K562 (cell line): ENCODE results near the gene NUDT2. TPM values are rescaled to one million over a fixed set of nuclear protein-coding genes. Genes with fewer than 3 reads are reported as not detected.

Experiments used
- ATAC-seq: fragments of 200-7000 bp; cut with Tn5 transposase; 3 replicates; pipeline ENCODE4 v1.9.1; 2020; ENCODE audit warnings: moderate library complexity
- BruUV-seq: library from RNA; stranded (reverse); fragments of 400-500 nt; replicated peaks from 2 replicates; lab custom pipeline; 2021; lab: Mats Ljungman, UMichigan
- CTCF ChIA-PET: fragments of 300-600 bp; formaldehyde crosslinking; extraction: SDS; loops from one replicate; lab custom pipeline; 2021; ENCODE audit warnings: low intra/inter-chr PET ratio; lab: Yijun Ruan, JAX
- POLR2A ChIA-PET: fragments of 300-600, 350-650 bp; sonication (Branson Sonifier 250); formaldehyde crosslinking; extraction: SDS; loops from one replicate; lab custom pipeline; 2021; ENCODE audit warnings: antibody characterized with exemption, inconsistent platforms; lab: Yijun Ruan, JAX
- DNase-seq, 4 experiments: peaks; one replicate each; pipeline versions ENCODE4 v3.0.0 to v3.0.0-alpha.2; 2011 to 2018; ENCODE audit warnings: low spot score in 3 of 4, mixed read lengths in 3 of 4; ENCODE audit errors: extremely low read depth in 1 of 4
- FAIRE-seq: peaks from 2 replicates; lab custom pipeline; 2011; peaks lifted over from hg19 to GRCh38; lab: Jason Lieb, UNC
- H2AFZ ChIP-seq: 2 replicates; pipeline ENCODE4 v1.6.0; 2011; ENCODE audit warnings: low read depth, low read length, control low read depth, inconsistent platforms
- H3K27ac ChIP-seq: fragments of 200-600 bp; 3 replicates; pipeline ENCODE4 v1.8.0; 2011; ENCODE audit warnings: low read depth, mild to moderate bottlenecking, control low read depth, inconsistent platforms, low read length, moderate library complexity, mixed read lengths; ENCODE audit errors: extremely low read depth
- H3K27me3 ChIP-seq, 2 experiments: fragments of 300-600 bp in 1 of 2; 2 replicates in 1 of 2; 3 replicates in 1 of 2; pipeline versions ENCODE4 v1.6.0 to v1.8.0; 2011; ENCODE audit warnings: inconsistent platforms in 2 of 2, low read length in 2 of 2, mild to moderate bottlenecking in 1 of 2, mixed read lengths in 1 of 2, moderate library complexity in 1 of 2; ENCODE audit not compliant: control insufficient read depth in 2 of 2, insufficient read depth in 2 of 2
- H3K36me3 ChIP-seq: fragments of 300-600 bp; 3 replicates; pipeline ENCODE4 v1.8.0; 2011; ENCODE audit warnings: mild to moderate bottlenecking, low read length, inconsistent platforms; ENCODE audit not compliant: control insufficient read depth, insufficient read depth
- H3K4me1 ChIP-seq, 2 experiments: fragments of 200-600 bp in 1 of 2; replicated peaks in 1 of 2; 2 replicates in 1 of 2; 3 replicates in 1 of 2; pipeline versions ENCODE4 v1.5.1 to v1.8.0; 2011; ENCODE audit warnings: inconsistent platforms in 2 of 2, low read length in 2 of 2, mild to moderate bottlenecking in 1 of 2, mixed read lengths in 1 of 2, moderate library complexity in 1 of 2; ENCODE audit not compliant: control insufficient read depth in 2 of 2, insufficient read depth in 2 of 2
- H3K4me2 ChIP-seq: 2 replicates; pipeline ENCODE4 v1.6.1; 2011; ENCODE audit warnings: low read length, control low read depth, inconsistent platforms, mixed read lengths; ENCODE audit not compliant: insufficient read depth
- H3K4me3 ChIP-seq: fragments of 200-600 bp; sonication (generic), shearing (Covaris generic); 2 replicates; pipeline ENCODE4 v1.5.1; 2016; ENCODE audit warnings: control low read depth, inconsistent platforms
- H3K79me2 ChIP-seq: fragments of 200-600 bp; 3 replicates; pipeline ENCODE4 v1.8.0; 2011; ENCODE audit warnings: low read length, inconsistent platforms; ENCODE audit not compliant: control insufficient read depth, insufficient read depth
- H3K9ac ChIP-seq, 2 experiments: 2 replicates each; pipeline versions ENCODE4 v1.6.0 to v1.6.1; 2011; ENCODE audit warnings: low read depth in 2 of 2, low read length in 2 of 2, control low read depth in 1 of 2, inconsistent platforms in 1 of 2, mild to moderate bottlenecking in 1 of 2, mixed read lengths in 1 of 2; ENCODE audit not compliant: insufficient read depth in 1 of 2
- H3K9me1 ChIP-seq: one replicate; pipeline ENCODE4 v1.6.0; 2011; ENCODE audit warnings: inconsistent platforms, mild to moderate bottlenecking, low read length, moderate library complexity; ENCODE audit not compliant: control insufficient read depth, insufficient read depth
- H3K9me3 ChIP-seq: replicated peaks from 2 replicates; pipeline ENCODE4 v1.5.1; 2011; ENCODE audit warnings: low read depth, low read length, inconsistent platforms; ENCODE audit not compliant: control insufficient read depth, insufficient read depth
- H4K20me1 ChIP-seq: replicated peaks from 2 replicates; pipeline ENCODE4 v1.6.1; 2011; ENCODE audit warnings: low read length, inconsistent platforms, mixed read lengths; ENCODE audit not compliant: control insufficient read depth, insufficient read depth
- BCL6 ChIP-seq: fragments of 250-450 bp; sonication (Bioruptor Pico); IDR thresholded peaks from 2 replicates; pipeline ENCODE4 v1.4.0; 2020
- BHLHE40 ChIP-seq: IDR thresholded peaks from 2 replicates; pipeline ENCODE4 v1.6.1; 2011; ENCODE audit warnings: low read length, improper control_type of control experiment
- DNMT1 ChIP-seq: fragments of 450-650 bp; IDR thresholded peaks from 2 replicates; pipeline ENCODE4 v1.6.1; 2016; ENCODE audit warnings: antibody characterized with exemption, mild to moderate bottlenecking
- LARP7 ChIP-seq: fragments of 450-650 bp; IDR thresholded peaks from 2 replicates; pipeline ENCODE4 v1.6.1; 2016
- MCM3 ChIP-seq: fragments of 450-650 bp; IDR thresholded peaks from 2 replicates; pipeline ENCODE4 v1.6.1; 2016
- NR2F6 ChIP-seq: fragments of 450-650 bp; formaldehyde crosslinking; IDR thresholded peaks from 2 replicates; pipeline ENCODE4 v1.4.0; 2020; ENCODE audit warnings: mild to moderate bottlenecking
- SMAD1 ChIP-seq: fragments of 150-350 bp; IDR thresholded peaks from 2 replicates; pipeline ENCODE4 v1.6.1; 2014; ENCODE audit warnings: low read length, low read depth; ENCODE audit not compliant: partially characterized antibody
- SNIP1 ChIP-seq: fragments of 450-650 bp; IDR thresholded peaks from 2 replicates; pipeline ENCODE4 v1.7.1; 2017; ENCODE audit warnings: low read depth, mild to moderate bottlenecking
- SUPT5H ChIP-seq: fragments of 450-650 bp; IDR thresholded peaks from 2 replicates; pipeline ENCODE4 v1.6.1; 2016
- TEAD1 ChIP-seq, 2 experiments: fragments of 450-650 bp in 1 of 2; sonication (generic) in 1 of 2; formaldehyde crosslinking; IDR thresholded peaks; 2 replicates each; pipeline versions ENCODE4 v1.4.0 to v1.8.0; 2020 to 2022; ENCODE audit warnings: mild to moderate bottlenecking in 2 of 2, missing genetic modification reagents in 1 of 2
- U2AF1 ChIP-seq: fragments of 200-400 bp; formaldehyde crosslinking; optimal IDR thresholded peaks from 2 replicates; pipeline ENCODE3; 2017; ENCODE audit warnings: mild to moderate bottlenecking, low read depth, low read length, moderate library complexity
- ZBTB8A ChIP-seq: fragments of 450-650 bp; IDR thresholded peaks from 2 replicates; pipeline ENCODE4 v1.6.1; 2018; ENCODE audit warnings: mild to moderate bottlenecking, moderate library complexity; ENCODE audit not compliant: partially characterized antibody
- ZFPM2 ChIP-seq: fragments of 250-450 bp; sonication (Bioruptor Pico); IDR thresholded peaks from 2 replicates; pipeline ENCODE4 v1.5.1; 2022; ENCODE audit warnings: mild to moderate bottlenecking
- ZNF253 ChIP-seq: fragments of 250-450 bp; sonication (Bioruptor Pico); conservative IDR thresholded peaks from 2 replicates; pipeline ENCODE4 v1.6.1; 2021; ENCODE audit warnings: mild to moderate bottlenecking
- ZNF316 ChIP-seq: fragments of 450-650 bp; IDR thresholded peaks from 2 replicates; pipeline ENCODE4 v1.6.1; 2016
- ZNF79 ChIP-seq: fragments of 250-450 bp; sonication (Bioruptor Pico); IDR thresholded peaks from 2 replicates; pipeline ENCODE4 v1.4.0; 2020; ENCODE audit warnings: low read depth, mild to moderate bottlenecking, moderate library complexity
- WGBS: fragments of 100-300 bp; shearing (Covaris generic); methylation state at CpG from one replicate; pipeline ENCODE4 v1.1.6; 2016; ENCODE audit warnings: low coverage, mixed read lengths; ENCODE audit not compliant: insufficient coverage; ENCODE audit errors: missing lambda C conversion rate; 5-methylcytosine and 5-hydroxymethylcytosine counted together
- in situ Hi-C: fragments of 300-500 bp; cut with MboI; formaldehyde crosslinking; loops from 4 replicates; pipeline ENCODE4 v1.15.0; 2018; ENCODE audit warnings: inconsistent platforms, mixed read lengths
- intact Hi-C: fragments of 100-400 bp; cut with micrococcal nuclease; formaldehyde crosslinking; loops from 2 replicates; pipeline ENCODE4 v1.14.2; 2022
- polyA plus RNA-seq, 8 experiments: library from polyadenylated mRNA; depleted of rRNA in 4 of 8; stranded (reverse) in 5 of 8; unstranded in 3 of 8; fragments of >200 nt; fragmentation: Nextera tagmentation in 2 of 8; fragmentation: Illumina TruSeq in 1 of 8; extraction: Ambion mirVana in 2 of 8; extraction: Trizol in 1 of 8; gene quantifications; 2 replicates each; pipeline versions ENCODE4 v1.2.1 to v1.2.3, GENCODE V29; 2011 to 2014; ENCODE audit warnings: inconsistent platforms in 1 of 8, missing spikeins in 1 of 8
- total RNA-seq, 7 experiments: library from RNA; depleted of rRNA in 6 of 7; stranded (reverse); fragments of >200 nt in 6 of 7; fragmentation: Illumina TruSeq in 2 of 7; extraction: Trizol in 2 of 7; gene quantifications; 2 replicates each; pipeline versions ENCODE4 v1.2.1 to v1.2.3, GENCODE V29; 2011 to 2021; ENCODE audit warnings: low replicate concordance in 1 of 7
- TF ChIP-seq, protein P1 (sequence below), 2 experiments: fragments of 450-650 bp in 1 of 2; sonication (generic) in 1 of 2; formaldehyde crosslinking; conservative IDR thresholded peaks; 2 replicates each; pipeline versions ENCODE4 v1.4.0 to v1.8.1; 2020 to 2022; ENCODE audit warnings: mild to moderate bottlenecking in 1 of 2, missing genetic modification reagents in 1 of 2
- TF ChIP-seq, protein P2 (sequence below): fragments of 150-350 bp; IDR thresholded peaks from 2 replicates; pipeline ENCODE4 v1.6.1; 2014; ENCODE audit warnings: low read depth, mild to moderate bottlenecking, low read length, borderline replicate concordance
- TF ChIP-seq, protein P3 (sequence below): fragments of 450-650 bp; IDR thresholded peaks from 2 replicates; pipeline ENCODE4 v1.6.1; 2017; ENCODE audit warnings: antibody characterized with exemption

Gene NUDT2
- total and polyA plus RNA-seq, 9 of the 15 experiments (the other 6 are each of a cell fraction or from before 2014, with no cell fraction given), result 11.5 to 28.1 (median 19.0) TPM

DNA sequence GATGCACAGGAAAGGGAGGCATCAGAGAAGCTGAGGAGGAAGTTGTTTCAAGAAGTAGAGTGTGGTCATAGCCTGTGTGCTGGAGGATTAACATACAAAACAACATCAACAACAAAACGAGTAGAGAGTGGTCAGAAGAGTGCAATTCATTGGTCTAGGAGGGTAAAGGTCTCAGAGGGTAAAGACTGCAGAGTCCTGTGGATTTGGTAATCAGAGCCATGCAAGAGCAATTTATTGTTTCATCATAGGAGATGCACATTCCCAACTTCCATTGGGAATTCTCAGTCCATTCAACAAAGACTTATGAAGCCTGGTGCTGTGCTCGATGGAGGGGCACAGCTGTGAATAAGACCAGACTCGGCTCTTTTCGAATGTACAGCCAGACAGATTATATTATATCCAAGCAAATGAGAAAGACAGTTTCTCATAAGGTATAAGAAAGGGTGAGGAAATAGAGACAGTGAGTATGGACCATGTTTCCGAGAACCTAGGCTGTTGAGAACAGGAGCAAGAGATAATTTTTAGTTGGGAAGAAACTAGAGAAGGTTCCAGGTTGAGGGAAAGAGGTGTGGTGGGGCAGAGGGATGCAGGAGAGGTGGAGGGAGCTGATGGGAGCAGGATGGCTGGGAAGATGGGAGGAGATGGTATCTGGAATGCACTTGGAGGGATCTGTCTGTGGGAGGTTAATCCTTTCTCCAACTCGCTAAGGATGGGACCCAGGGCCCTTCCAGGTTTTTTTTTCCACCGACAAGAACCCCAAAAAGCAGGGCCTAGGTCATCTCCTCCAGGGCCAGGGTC is 55.2 kb downstream of the NUDT2 start:
- POLR2A ChIA-PET, result no interaction called here
- Histone ChIP-seq H3K9me3 (no peaks in the 10 kb centered on the region), H3K27ac (no peak overlapping the region), H3K4me3 (no peak overlapping the region), H3K36me3 (no peaks in the 10 kb centered on the region), H3K79me2 (no peaks in the 10 kb centered on the region), H3K9ac (no peak overlapping the region), H4K20me1 (no peaks in the 10 kb centered on the region), H3K9me1 (no peaks in the 10 kb centered on the region), H2AFZ (no peak overlapping the region), H3K4me1 (peaks cover 13 to 19% of the 10 kb centered on the region in 2 experiments; a peak in 4 of 5 replicates), H3K27me3 (no peaks in the 10 kb centered on the region), H3K4me2 (no peak overlapping the region)
- in situ Hi-C loops (no loop called here), intact Hi-C loops (no loop called here)
- BruUV-seq, result no TSS peak
- DNase-seq (no peak), ATAC-seq (no peak), FAIRE-seq (no peak)
- 20% methylated on average over 6 of the region's 7 CpGs for WGBS
- CTCF ChIA-PET, result no interaction called here
- TF ChIP-seq DNMT1 (no peak), SUPT5H (no peak), NR2F6 (CRISPR knock-in tag) (no peak), LARP7 (no peak), BCL6 (CRISPR knock-in tag) (no peak), ZFPM2 (CRISPR knock-in tag) (no peak), TEAD1 (CRISPR knock-in tag; IDR thresholded peaks at IDR 0.05) (no peak), ZNF316 (no peak), BHLHE40 (no peak), SMAD1 (no peak), ZNF253 (CRISPR knock-in tag) (no peak), SNIP1 (no peak), U2AF1 (no peak), ZNF79 (CRISPR knock-in tag) (no peak), ZBTB8A (no peak), MCM3 (no peak)
- TF ChIP-seq, protein P1, sequence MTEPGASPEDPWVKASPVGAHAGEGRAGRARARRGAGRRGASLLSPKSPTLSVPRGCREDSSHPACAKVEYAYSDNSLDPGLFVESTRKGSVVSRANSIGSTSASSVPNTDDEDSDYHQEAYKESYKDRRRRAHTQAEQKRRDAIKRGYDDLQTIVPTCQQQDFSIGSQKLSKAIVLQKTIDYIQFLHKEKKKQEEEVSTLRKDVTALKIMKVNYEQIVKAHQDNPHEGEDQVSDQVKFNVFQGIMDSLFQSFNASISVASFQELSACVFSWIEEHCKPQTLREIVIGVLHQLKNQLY (CRISPR knock-in tag; conservative IDR thresholded peaks at IDR 0.05), result no peak
- TF ChIP-seq, protein P2, sequence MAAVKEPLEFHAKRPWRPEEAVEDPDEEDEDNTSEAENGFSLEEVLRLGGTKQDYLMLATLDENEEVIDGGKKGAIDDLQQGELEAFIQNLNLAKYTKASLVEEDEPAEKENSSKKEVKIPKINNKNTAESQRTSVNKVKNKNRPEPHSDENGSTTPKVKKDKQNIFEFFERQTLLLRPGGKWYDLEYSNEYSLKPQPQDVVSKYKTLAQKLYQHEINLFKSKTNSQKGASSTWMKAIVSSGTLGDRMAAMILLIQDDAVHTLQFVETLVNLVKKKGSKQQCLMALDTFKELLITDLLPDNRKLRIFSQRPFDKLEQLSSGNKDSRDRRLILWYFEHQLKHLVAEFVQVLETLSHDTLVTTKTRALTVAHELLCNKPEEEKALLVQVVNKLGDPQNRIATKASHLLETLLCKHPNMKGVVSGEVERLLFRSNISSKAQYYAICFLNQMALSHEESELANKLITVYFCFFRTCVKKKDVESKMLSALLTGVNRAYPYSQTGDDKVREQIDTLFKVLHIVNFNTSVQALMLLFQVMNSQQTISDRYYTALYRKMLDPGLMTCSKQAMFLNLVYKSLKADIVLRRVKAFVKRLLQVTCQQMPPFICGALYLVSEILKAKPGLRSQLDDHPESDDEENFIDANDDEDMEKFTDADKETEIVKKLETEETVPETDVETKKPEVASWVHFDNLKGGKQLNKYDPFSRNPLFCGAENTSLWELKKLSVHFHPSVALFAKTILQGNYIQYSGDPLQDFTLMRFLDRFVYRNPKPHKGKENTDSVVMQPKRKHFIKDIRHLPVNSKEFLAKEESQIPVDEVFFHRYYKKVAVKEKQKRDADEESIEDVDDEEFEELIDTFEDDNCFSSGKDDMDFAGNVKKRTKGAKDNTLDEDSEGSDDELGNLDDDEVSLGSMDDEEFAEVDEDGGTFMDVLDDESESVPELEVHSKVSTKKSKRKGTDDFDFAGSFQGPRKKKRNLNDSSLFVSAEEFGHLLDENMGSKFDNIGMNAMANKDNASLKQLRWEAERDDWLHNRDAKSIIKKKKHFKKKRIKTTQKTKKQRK, result no peak
- TF ChIP-seq, protein P3, sequence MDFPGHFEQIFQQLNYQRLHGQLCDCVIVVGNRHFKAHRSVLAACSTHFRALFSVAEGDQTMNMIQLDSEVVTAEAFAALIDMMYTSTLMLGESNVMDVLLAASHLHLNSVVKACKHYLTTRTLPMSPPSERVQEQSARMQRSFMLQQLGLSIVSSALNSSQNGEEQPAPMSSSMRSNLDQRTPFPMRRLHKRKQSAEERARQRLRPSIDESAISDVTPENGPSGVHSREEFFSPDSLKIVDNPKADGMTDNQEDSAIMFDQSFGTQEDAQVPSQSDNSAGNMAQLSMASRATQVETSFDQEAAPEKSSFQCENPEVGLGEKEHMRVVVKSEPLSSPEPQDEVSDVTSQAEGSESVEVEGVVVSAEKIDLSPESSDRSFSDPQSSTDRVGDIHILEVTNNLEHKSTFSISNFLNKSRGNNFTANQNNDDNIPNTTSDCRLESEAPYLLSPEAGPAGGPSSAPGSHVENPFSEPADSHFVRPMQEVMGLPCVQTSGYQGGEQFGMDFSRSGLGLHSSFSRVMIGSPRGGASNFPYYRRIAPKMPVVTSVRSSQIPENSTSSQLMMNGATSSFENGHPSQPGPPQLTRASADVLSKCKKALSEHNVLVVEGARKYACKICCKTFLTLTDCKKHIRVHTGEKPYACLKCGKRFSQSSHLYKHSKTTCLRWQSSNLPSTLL, result no peak
